Upper lobe of left lung (tissue), 6 donors: ENCODE measurements around the gene MAML2. TPM values are rescaled to one million over a fixed set of nuclear protein-coding genes. Genes with fewer than 3 reads are reported as not detected.

Source experiments
- ATAC-seq, 2 donors: fragments of 200-7000 bp; cut with Tn5 transposase; one replicate each; pipeline ENCODE4 v1.9.1; 2022; ENCODE audit warnings: mild to moderate bottlenecking in 2 of 2, moderate library complexity in 2 of 2; ENCODE audit not compliant: low FRiP score in 2 of 2
- DNase-seq, 2 donors: peaks; one replicate each; pipeline ENCODE4 v3.0.0-alpha.2; 2019 to 2020
- H3K27ac ChIP-seq, 4 donors: fragments of 200-600 bp; sonication (generic); one replicate each; pipeline ENCODE4 v1.5.1; 2016 to 2019
- H3K27me3 ChIP-seq, 4 donors: fragments of 200-600 bp; sonication (generic); one replicate each; pipeline ENCODE4 v1.5.1; 2017 to 2019
- H3K36me3 ChIP-seq, 4 donors: fragments of 200-600 bp; sonication (generic); one replicate each; pipeline ENCODE4 v1.5.1; 2016 to 2019
- H3K4me1 ChIP-seq, 4 donors: fragments of 200-600 bp; sonication (generic); one replicate each; pipeline ENCODE4 v1.5.1; 2018 to 2019
- H3K4me3 ChIP-seq, 4 donors: fragments of 200-600 bp; sonication (generic); one replicate each; pipeline ENCODE4 v1.5.1; 2017 to 2019; ENCODE audit warnings: mild to moderate bottlenecking in 2 of 4, moderate library complexity in 1 of 4
- H3K9me3 ChIP-seq, 4 donors: fragments of 200-600 bp; sonication (generic); one replicate each; pipeline ENCODE4 v1.5.1; 2018 to 2019
- EP300 ChIP-seq, 4 donors: sonication (generic); formaldehyde crosslinking; IDR thresholded peaks; one replicate each; pipeline ENCODE4 v1.5.1; 2017; ENCODE audit warnings: antibody characterized with exemption in 4 of 4, control low read depth in 2 of 4
- POLR2A ChIP-seq, 4 donors: fragments of 450-650 bp; IDR thresholded peaks; one replicate each; pipeline ENCODE4 v1.5.1; 2016 to 2017; ENCODE audit warnings: antibody characterized with exemption in 4 of 4, mild to moderate bottlenecking in 2 of 4
- POLR2AphosphoS5 ChIP-seq, 2 donors: sonication (generic); formaldehyde crosslinking; IDR thresholded peaks; one replicate each; pipeline ENCODE4 v1.5.1; 2017; ENCODE audit warnings: antibody characterized with exemption in 2 of 2
- WGBS, 2 donors: methylation state at CpG; one replicate each; pipeline ENCODE4 v1.1.5; 2017 to 2018; 5-methylcytosine and 5-hydroxymethylcytosine counted together
- total RNA-seq, 6 donors: library from RNA; depleted of rRNA in 4 of 6; stranded (reverse); fragments of >200 nt in 4 of 6; gene quantifications; one replicate each; pipeline versions ENCODE4 v1.1.0 to v1.2.1, GENCODE V29; 2016 to 2021
- TF ChIP-seq, protein P1 (sequence below), 6 experiments: fragments of 450-650 bp in 4 of 6; fragments of 200-600 bp in 2 of 6; sonication (generic) in 2 of 6; IDR thresholded peaks; one replicate each; pipeline ENCODE4 v1.5.1; 2016 to 2019; ENCODE audit warnings: antibody characterized with exemption in 6 of 6
- donor health status: DM: no; HTN: no; CAD: no; lungs with moderate emphysema.
- donor health status: DM: no; HTN: yes; CAD: no; lungs with severe emphysema.

Gene MAML2
- total RNA-seq, 6 donors from 2014 or later, result 19.5 to 36.6 (median 26.3) TPM

DNA sequence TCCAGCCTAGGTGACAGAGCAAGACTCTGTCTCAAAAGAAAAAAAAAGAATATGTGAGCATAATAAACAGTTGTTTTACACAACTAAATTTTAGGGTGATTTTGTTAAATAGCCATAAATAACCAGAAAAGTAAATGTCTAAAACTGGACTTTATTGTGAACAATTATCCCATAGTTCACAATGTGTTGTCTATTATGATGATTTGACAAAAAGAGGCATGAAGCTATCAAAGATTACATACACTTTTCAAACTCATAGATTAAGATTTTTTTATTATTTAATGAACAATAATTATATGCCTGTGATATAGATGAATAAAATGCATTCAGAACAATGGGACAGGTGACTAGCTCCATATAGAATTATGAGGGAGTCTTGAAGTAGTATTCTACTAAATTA, 392.1 kb downstream of the MAML2 start:
- Histone ChIP-seq H3K4me1 (no peaks in the 10 kb centered on the region), H3K27me3 (no peaks in the 10 kb centered on the region), H3K9me3 (no peaks in the 10 kb centered on the region), H3K36me3 (no peaks in the 10 kb centered on the region), H3K4me3 (no peak overlapping the region), H3K27ac (no peak overlapping the region)
- TF ChIP-seq, protein P1, sequence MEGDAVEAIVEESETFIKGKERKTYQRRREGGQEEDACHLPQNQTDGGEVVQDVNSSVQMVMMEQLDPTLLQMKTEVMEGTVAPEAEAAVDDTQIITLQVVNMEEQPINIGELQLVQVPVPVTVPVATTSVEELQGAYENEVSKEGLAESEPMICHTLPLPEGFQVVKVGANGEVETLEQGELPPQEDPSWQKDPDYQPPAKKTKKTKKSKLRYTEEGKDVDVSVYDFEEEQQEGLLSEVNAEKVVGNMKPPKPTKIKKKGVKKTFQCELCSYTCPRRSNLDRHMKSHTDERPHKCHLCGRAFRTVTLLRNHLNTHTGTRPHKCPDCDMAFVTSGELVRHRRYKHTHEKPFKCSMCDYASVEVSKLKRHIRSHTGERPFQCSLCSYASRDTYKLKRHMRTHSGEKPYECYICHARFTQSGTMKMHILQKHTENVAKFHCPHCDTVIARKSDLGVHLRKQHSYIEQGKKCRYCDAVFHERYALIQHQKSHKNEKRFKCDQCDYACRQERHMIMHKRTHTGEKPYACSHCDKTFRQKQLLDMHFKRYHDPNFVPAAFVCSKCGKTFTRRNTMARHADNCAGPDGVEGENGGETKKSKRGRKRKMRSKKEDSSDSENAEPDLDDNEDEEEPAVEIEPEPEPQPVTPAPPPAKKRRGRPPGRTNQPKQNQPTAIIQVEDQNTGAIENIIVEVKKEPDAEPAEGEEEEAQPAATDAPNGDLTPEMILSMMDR (IDR thresholded peaks at IDR 0.05), result no peak
- TF ChIP-seq POLR2A (IDR thresholded peaks at IDR 0.05) (no peak), POLR2AphosphoS5 (IDR thresholded peaks at IDR 0.05) (no peak), EP300 (IDR thresholded peaks at IDR 0.05) (no peak)
- ATAC-seq (no peak), DNase-seq (no peak)

DNA sequence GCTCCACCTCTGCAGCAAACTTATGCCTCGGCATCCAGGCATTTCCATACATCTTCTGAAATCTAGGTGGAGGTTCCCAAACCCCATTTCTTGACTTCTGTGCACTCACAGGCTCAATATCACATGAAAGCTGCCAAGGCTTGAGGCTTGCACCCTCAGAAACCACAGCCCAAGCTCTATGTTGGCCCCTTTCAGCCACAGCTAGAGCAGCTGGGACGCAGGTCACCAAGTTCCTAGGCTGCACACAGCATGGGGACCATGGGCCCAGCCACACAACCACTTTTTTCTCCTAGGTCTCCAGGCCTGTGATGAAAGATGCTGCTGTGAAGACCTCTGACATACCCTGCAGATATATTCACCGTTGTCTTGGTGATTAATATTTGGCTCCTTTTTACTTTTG, 394.4 kb downstream of the MAML2 start:
- TF ChIP-seq, protein P1 (IDR thresholded peaks at IDR 0.05), result no peak
- no peak for TF ChIP-seq POLR2AphosphoS5 (IDR thresholded peaks at IDR 0.05)
- no peak for TF ChIP-seq EP300 (IDR thresholded peaks at IDR 0.05)
- no peak for TF ChIP-seq POLR2A (IDR thresholded peaks at IDR 0.05)
- H3K27ac ChIP-seq, result no peak overlapping the region
- 93 to 99% methylated on average over 3 of the region's 3 CpGs for WGBS, 2 donors
- peaks cover 0 to 9% (median 4%) of the 10 kb centered on the region in 4 donors for H3K9me3 ChIP-seq
- no peak overlapping the region for H3K4me3 ChIP-seq
- no peaks in the 10 kb centered on the region for H3K36me3 ChIP-seq
- no peaks in the 10 kb centered on the region for H3K27me3 ChIP-seq
- DNase-seq, result no peak
- no peaks in the 10 kb centered on the region for H3K4me1 ChIP-seq
- ATAC-seq, result no peak

DNA sequence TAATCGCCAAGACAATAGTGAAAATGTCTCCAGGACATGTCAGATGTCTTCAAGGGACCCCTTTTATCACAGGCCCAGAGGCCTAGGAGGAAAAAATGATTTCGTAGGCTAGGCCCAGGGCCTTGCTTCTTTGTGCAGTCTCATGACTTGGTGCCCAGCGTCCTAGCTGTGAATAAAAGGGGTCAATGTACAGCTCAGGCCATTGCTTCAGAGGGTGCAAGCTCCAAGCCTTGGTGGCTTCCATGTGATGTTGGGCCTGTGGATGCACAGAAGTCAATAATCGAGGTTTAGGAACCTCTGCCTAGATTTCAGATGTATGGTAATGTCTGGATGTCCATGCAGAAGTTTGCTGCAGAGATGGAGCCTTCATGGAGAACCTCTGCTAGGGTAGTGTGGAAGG, 398.4 kb downstream of the MAML2 start:
- Histone ChIP-seq H3K36me3 (no peaks in the 10 kb centered on the region), H3K27me3 (no peaks in the 10 kb centered on the region), H3K27ac (no peak overlapping the region), H3K9me3 (peaks cover 0 to 9% (median 4%) of the 10 kb centered on the region in 4 donors), H3K4me3 (no peak overlapping the region), H3K4me1 (no peaks in the 10 kb centered on the region)
- DNase-seq (no peak), ATAC-seq (no peak)
- no peak for TF ChIP-seq POLR2A (IDR thresholded peaks at IDR 0.05)
- TF ChIP-seq EP300 (IDR thresholded peaks at IDR 0.05), result no peak
- TF ChIP-seq, protein P1 (IDR thresholded peaks at IDR 0.05), result no peak
- TF ChIP-seq POLR2AphosphoS5 (IDR thresholded peaks at IDR 0.05), result no peak
- WGBS, 2 donors, result 84 to 91% methylated on average over 4 of the region's 4 CpGs

DNA sequence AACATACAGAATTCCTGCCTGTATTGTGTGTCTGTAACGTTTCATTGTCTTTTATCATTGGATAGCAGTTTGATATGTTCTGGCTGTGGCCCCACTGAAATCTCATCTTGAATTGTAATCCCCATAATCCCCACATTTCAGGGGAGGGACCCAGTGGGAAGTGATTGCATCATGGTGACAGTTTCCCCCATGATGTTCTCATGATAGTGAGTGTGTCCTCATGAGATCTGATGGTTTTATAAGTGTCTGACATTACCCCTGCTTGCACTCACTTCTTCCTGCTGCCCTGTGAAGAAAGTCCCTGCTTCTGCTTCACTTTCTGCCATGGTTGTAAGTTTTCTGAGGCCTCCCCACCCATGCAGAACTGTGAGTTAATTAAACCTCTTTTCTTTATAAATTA, 399.4 kb downstream of the MAML2 start:
- no peak for DNase-seq
- TF ChIP-seq POLR2A (IDR thresholded peaks at IDR 0.05), result no peak
- TF ChIP-seq EP300 (IDR thresholded peaks at IDR 0.05), result no peak
- TF ChIP-seq, protein P1 (IDR thresholded peaks at IDR 0.05), result no peak
- no peak for TF ChIP-seq POLR2AphosphoS5 (IDR thresholded peaks at IDR 0.05)
- H3K9me3 ChIP-seq, result peaks cover 0 to 9% (median 4%) of the 10 kb centered on the region in 4 donors
- ATAC-seq, result no peak
- no peak overlapping the region for H3K4me3 ChIP-seq
- WGBS, 2 donors, result 86 to 100% methylated on average over 1 of the region's 1 CpG
- no peaks in the 10 kb centered on the region for H3K4me1 ChIP-seq
- no peaks in the 10 kb centered on the region for H3K27me3 ChIP-seq
- H3K36me3 ChIP-seq, result no peaks in the 10 kb centered on the region
- no peak overlapping the region for H3K27ac ChIP-seq

DNA sequence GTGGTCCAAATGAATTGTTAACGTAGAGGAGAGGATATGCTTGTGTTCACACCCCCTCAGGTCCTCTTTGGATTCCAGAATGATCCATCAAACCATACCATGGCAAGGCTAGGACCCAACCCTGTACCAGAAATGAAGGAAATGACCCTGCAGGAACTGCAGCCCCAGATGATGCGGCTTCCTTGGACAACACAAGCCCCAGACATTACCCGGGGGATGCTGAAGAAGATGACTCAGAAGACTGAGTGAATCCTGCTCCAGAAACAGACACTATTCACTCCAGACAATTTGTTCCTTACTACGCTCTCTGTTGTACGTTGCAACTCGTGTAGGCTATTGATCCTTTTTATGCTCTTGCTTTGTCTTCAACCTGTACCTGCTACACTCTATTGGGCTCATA, 403.9 kb downstream of the MAML2 start:
- no peak for ATAC-seq
- WGBS, 2 donors, result 76 to 93% methylated on average over 6 of the region's 6 CpGs
- Histone ChIP-seq H3K4me3 (no peak overlapping the region), H3K4me1 (no peaks in the 10 kb centered on the region), H3K36me3 (no peaks in the 10 kb centered on the region), H3K27me3 (no peaks in the 10 kb centered on the region), H3K9me3 (no peaks in the 10 kb centered on the region), H3K27ac (no peak overlapping the region)
- no peak for DNase-seq
- TF ChIP-seq EP300 (IDR thresholded peaks at IDR 0.05) (no peak), POLR2A (IDR thresholded peaks at IDR 0.05) (no peak), POLR2AphosphoS5 (IDR thresholded peaks at IDR 0.05) (no peak)
- TF ChIP-seq, protein P1 (IDR thresholded peaks at IDR 0.05), result no peak
